ENCODE results near the gene CHAC2. TPM values are rescaled to one million over a fixed set of nuclear protein-coding genes. Genes with fewer than 3 reads are reported as not detected.
A peak's percentile ranks its signal among the peaks of the same experiment; 100 is the strongest.
"Not testable (repeated sequence)": the region's sequence is repeated elsewhere in the genome, so short reads cannot be mapped to it uniquely, and the experiment has no call there.

CHAC2 gene
- total RNA-seq = 1 to 10 TPM; 1.7 to 3.2 (median 1.9) TPM

DNA sequence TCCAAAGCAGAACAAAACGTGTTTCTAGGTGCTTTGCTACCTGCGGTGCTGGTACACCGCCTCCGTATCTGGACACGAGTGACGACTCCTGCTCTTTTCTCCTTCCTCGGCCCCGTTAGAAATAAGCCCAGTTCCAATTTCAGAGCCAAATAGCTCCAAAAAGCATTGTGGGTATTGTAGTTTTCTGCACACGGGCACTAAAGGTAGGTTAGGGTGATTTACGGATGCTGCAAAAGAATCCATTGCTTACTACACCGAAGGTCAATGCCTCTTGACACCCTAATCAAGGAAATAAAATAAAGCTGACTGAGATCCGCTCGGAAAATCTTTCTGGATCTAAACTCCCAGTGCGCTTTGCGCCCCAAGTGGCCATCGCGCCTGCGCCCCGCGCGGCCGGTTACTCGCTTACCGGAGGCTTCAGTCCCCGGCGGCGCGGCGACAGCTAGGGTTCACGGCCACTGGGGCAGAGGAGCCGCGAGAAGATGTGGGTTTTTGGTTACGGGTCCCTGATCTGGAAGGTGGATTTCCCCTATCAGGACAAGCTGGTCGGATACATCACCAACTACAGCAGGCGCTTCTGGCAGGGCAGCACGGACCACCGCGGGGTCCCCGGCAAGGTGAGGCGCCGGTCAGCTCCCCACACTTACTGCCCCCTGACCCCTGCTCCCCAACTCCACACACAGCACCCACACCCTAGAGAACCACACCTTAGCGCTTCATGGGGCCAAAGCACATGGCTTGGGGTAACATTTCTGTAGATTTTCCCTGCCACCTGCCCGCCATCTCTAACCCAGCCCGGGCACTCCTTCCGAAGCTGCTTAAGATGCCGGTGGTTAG is at the start of gene CHAC2:
TSS of gene CHAC2 (plus strand) at position 400 of the 837 bp plus-strand sequence. CDS start at position 483, 83 bp downstream.
- Histone ChIP-seq H3K9me3 (no peaks in the 10 kb centered on the region), H3K4me3 (replicated peaks in 1 of 3) (peak within 1 kb of the TSS; percentile 47 to 68 (median 59)), H3K36me3 (peaks cover 0 to 5% of the 10 kb centered on the region in 2 donors), H3K27me3 (no peaks in the 10 kb centered on the region), H3K4me1 (peaks cover 0 to 4% of the 10 kb centered on the region in 2 donors), H3K27ac (peak within 1 kb of the TSS; percentile 57 to 83 (median 59))
- intact Hi-C loops (cut with DNase I) = no loop called here
- DNase-seq = peak; percentile 85 to 88
- TF ChIP-seq, protein P1, sequence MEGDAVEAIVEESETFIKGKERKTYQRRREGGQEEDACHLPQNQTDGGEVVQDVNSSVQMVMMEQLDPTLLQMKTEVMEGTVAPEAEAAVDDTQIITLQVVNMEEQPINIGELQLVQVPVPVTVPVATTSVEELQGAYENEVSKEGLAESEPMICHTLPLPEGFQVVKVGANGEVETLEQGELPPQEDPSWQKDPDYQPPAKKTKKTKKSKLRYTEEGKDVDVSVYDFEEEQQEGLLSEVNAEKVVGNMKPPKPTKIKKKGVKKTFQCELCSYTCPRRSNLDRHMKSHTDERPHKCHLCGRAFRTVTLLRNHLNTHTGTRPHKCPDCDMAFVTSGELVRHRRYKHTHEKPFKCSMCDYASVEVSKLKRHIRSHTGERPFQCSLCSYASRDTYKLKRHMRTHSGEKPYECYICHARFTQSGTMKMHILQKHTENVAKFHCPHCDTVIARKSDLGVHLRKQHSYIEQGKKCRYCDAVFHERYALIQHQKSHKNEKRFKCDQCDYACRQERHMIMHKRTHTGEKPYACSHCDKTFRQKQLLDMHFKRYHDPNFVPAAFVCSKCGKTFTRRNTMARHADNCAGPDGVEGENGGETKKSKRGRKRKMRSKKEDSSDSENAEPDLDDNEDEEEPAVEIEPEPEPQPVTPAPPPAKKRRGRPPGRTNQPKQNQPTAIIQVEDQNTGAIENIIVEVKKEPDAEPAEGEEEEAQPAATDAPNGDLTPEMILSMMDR (IDR thresholded peaks at IDR 0.05) = peak in 5 of 6 experiments; percentile 29 to 43 (median 33)
- peak in 1 of 2 donors; percentile 39 for TF ChIP-seq POLR2A (IDR thresholded peaks at IDR 0.05)
- 0 to 1% methylated on average over 37 to 38 of the region's 46 CpGs for WGBS, 2 donors

DNA sequence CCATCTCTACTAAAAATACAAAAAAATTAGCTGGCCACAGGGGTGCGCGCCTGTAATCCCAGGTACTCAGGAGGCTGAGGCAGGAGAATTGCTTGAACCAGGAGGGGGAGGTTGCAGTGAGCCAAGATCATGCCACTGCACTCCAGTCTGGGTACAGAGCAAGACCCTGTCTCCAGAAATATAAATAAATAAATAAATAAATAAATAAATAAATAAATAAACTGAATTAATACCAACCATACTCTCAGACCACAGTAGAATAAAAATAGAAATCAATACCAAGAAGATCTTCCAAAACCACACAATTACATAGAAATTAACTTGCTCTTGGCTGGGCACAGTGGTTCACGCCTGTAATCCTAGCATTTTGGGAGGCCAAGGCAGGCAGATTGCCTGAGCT is 46.7 kb upstream of the CHAC2 start:
- H3K9me3 ChIP-seq; H3K27ac ChIP-seq; H3K4me3 ChIP-seq (replicated peaks in 1 of 3); H3K4me1 ChIP-seq; DNase-seq; H3K36me3 ChIP-seq; H3K27me3 ChIP-seq; intact Hi-C loops (cut with DNase I): not testable (repeated sequence)
- 98 to 100% methylated on average over 3 of the region's 3 CpGs for WGBS, 2 donors

- Histone ChIP-seq H3K27me3 (no peaks in the 10 kb centered on the region), H3K4me3 (replicated peaks in 1 of 3) (no peak overlapping the region), H3K4me1 (peaks cover 0 to 12% of the 10 kb centered on the region in 2 donors), H3K27ac (no peak overlapping the region), H3K36me3 (no peaks in the 10 kb centered on the region), H3K9me3 (no peaks in the 10 kb centered on the region)
- no peak for TF ChIP-seq POLR2A (IDR thresholded peaks at IDR 0.05)
- TF ChIP-seq, protein P1 (IDR thresholded peaks at IDR 0.05) = no peak
- WGBS, 2 donors = 94 to 97% methylated on average over 2 of the region's 2 CpGs
- intact Hi-C loops (cut with DNase I) = no loop called here
- DNase-seq = no peak
Measured at GRCh38 chr2:53724536-53724935, 43.1 kb upstream of the CHAC2 start.

DNA sequence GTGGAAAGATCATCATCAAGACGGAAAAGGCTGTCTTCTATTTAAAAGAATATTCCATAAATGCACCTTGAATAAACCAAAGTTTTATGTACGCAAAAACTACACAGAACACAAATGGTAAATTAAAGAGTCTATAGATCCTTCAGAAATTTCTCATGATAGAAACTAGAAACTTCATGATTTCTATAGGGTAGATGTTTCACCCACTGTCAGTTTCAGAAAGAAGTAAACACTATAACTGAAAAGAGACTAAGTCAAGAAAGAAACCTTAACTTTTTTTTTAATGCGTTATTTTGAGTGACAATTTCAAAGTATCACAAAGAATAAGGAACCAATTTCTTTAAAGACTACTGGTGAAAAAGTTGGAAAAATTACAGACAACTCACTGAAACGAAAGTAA is 41.9 kb upstream of the CHAC2 start:
- Histone ChIP-seq H3K4me3 (replicated peaks in 1 of 3) (no peak overlapping the region), H3K9me3 (no peaks in the 10 kb centered on the region), H3K36me3 (no peaks in the 10 kb centered on the region), H3K27me3 (no peaks in the 10 kb centered on the region), H3K4me1 (peaks cover 0 to 12% of the 10 kb centered on the region in 2 donors), H3K27ac (no peak overlapping the region)
- TF ChIP-seq, protein P1 (IDR thresholded peaks at IDR 0.05) = no peak
- no peak for TF ChIP-seq POLR2A (IDR thresholded peaks at IDR 0.05)
- DNase-seq = no peak
- WGBS, 2 donors = 96 to 97% methylated on average over 4 of the region's 4 CpGs
- intact Hi-C loops (cut with DNase I) = no loop called here

DNA sequence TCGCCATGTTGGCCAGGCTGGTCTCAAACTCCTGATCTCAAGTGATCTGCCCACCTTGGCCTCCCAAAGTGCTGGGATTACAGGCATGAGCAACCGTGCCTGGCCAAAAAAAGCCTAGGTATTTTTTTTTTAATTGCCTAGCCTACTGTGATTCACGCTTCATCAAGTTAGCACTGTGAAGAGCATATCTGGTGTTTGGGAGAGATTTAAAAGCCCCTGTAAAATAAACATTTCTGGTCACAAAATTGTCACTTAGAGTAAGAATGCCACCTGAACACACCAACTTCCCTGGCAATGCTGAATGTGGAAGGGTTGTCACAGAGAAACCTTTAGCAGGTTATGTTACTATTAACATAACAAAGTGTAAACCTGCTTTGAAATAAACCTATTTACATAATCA is 39.7 kb upstream of the CHAC2 start:
- peaks cover 0 to 12% of the 10 kb centered on the region in 2 donors for H3K4me1 ChIP-seq
- TF ChIP-seq, protein P1 (IDR thresholded peaks at IDR 0.05) = no peak
- TF ChIP-seq POLR2A (IDR thresholded peaks at IDR 0.05) = no peak
- intact Hi-C loops (cut with DNase I) = no loop called here
- WGBS, 2 donors = 50 to 71% methylated on average over 3 of the region's 3 CpGs
- H3K9me3 ChIP-seq = no peaks in the 10 kb centered on the region
- H3K4me3 ChIP-seq (replicated peaks in 1 of 3) = no peak overlapping the region
- no peaks in the 10 kb centered on the region for H3K36me3 ChIP-seq
- no peaks in the 10 kb centered on the region for H3K27me3 ChIP-seq
- no peak overlapping the region for H3K27ac ChIP-seq
- DNase-seq = peak in 1 of 2 donors; percentile 17
